ENCODE data around the gene SLC12A5. TPM values are rescaled to one million over a fixed set of nuclear protein-coding genes. Genes with fewer than 3 reads are reported as not detected.

The SLC12A5 gene
- polyA plus RNA-seq, 3 donors, result not detected

- Mint-ChIP-seq H3K4me1 (no peaks in the 10 kb centered on the region), H3K9me3 (peaks cover 0 to 2% (median 0%) of the 10 kb centered on the region in 7 donors), H3K4me3 (no peak overlapping the region), H3K27me3 (ENCODE audit: low read depth in 3 of 3) (peaks cover 11 to 25% (median 24%) of the 10 kb centered on the region in 3 donors), H3K36me3 (no peaks in the 10 kb centered on the region), H3K27ac (no peak overlapping the region)
- no peak for DNase-seq
- Histone ChIP-seq H3K27me3 (ENCODE audit: control insufficient read depth in 2 of 2, insufficient read depth in 2 of 2, low read length in 2 of 2) (no peaks in the 10 kb centered on the region), H3K4me1 (ENCODE audit: control insufficient read depth in 1 of 2, insufficient read depth in 2 of 2, low read length in 2 of 2) (no peaks in the 10 kb centered on the region), H3K79me2 (ENCODE audit: insufficient read depth, low read length) (no peaks in the 10 kb centered on the region), H3K4me2 (replicated peaks; ENCODE audit: extremely low read depth, low read length, poor library complexity, severe bottlenecking) (no peak overlapping the region), H3K9me3 (replicated peaks in 1 of 2; ENCODE audit: control insufficient read depth in 1 of 2, insufficient read depth in 1 of 2, low read length in 2 of 2) (no peaks in the 10 kb centered on the region), H3K4me3 (replicated peaks in 1 of 3; ENCODE audit: low read depth in 2 of 3, low read length in 3 of 3) (no peak overlapping the region), H3K27ac (ENCODE audit: low read depth in 1 of 2, low read length in 2 of 2) (no peak overlapping the region), H3K9ac (ENCODE audit: insufficient read depth, low read length, poor library complexity, severe bottlenecking) (no peak overlapping the region), H4K20me1 (ENCODE audit: insufficient read depth, low read length) (no peaks in the 10 kb centered on the region), H2AFZ (ENCODE audit: insufficient read depth, low read depth, low read length, poor library complexity, severe bottlenecking) (no peak overlapping the region), H3K36me3 (replicated peaks in 1 of 2; ENCODE audit: control insufficient read depth in 1 of 2, insufficient read depth in 2 of 2, low read length in 2 of 2) (no peaks in the 10 kb centered on the region)
- 86% methylated on average over 3 of the region's 6 CpGs for WGBS (ENCODE audit: insufficient coverage)
- TF ChIP-seq CTCF (IDR thresholded peaks at IDR 0.05), result no peak
- intact Hi-C loops (cut with micrococcal nuclease), result no loop called here
These were observed 15.9 kb downstream of the SLC12A5 start for GRCh38 chr20:46044896-46045295.

GRCh38 chr20:46046588-46047310, 17.7 kb downstream of the SLC12A5 start:
- Histone ChIP-seq H3K4me3 (replicated peaks in 1 of 3; ENCODE audit: low read depth in 2 of 3, low read length in 3 of 3) (no peak overlapping the region), H2AFZ (ENCODE audit: insufficient read depth, low read depth, low read length, poor library complexity, severe bottlenecking) (no peak overlapping the region), H3K27ac (ENCODE audit: low read depth in 1 of 2, low read length in 2 of 2) (no peak overlapping the region), H3K79me2 (ENCODE audit: insufficient read depth, low read length) (no peaks in the 10 kb centered on the region), H3K9ac (ENCODE audit: insufficient read depth, low read length, poor library complexity, severe bottlenecking) (no peak overlapping the region), H3K9me3 (replicated peaks in 1 of 2; ENCODE audit: control insufficient read depth in 1 of 2, insufficient read depth in 1 of 2, low read length in 2 of 2) (no peaks in the 10 kb centered on the region), H3K4me1 (ENCODE audit: control insufficient read depth in 1 of 2, insufficient read depth in 2 of 2, low read length in 2 of 2) (no peaks in the 10 kb centered on the region), H4K20me1 (ENCODE audit: insufficient read depth, low read length) (no peaks in the 10 kb centered on the region), H3K4me2 (replicated peaks; ENCODE audit: extremely low read depth, low read length, poor library complexity, severe bottlenecking) (no peak overlapping the region), H3K36me3 (replicated peaks in 1 of 2; ENCODE audit: control insufficient read depth in 1 of 2, insufficient read depth in 2 of 2, low read length in 2 of 2) (no peaks in the 10 kb centered on the region), H3K27me3 (ENCODE audit: control insufficient read depth in 2 of 2, insufficient read depth in 2 of 2, low read length in 2 of 2) (no peaks in the 10 kb centered on the region)
- TF ChIP-seq CTCF (IDR thresholded peaks at IDR 0.05), result no peak
- no peaks in the 10 kb centered on the region for H3K36me3 Mint-ChIP-seq
- H3K4me1 Mint-ChIP-seq, result no peaks in the 10 kb centered on the region
- intact Hi-C loops (cut with micrococcal nuclease), result no loop called here
- H3K27me3 Mint-ChIP-seq (ENCODE audit: low read depth in 3 of 3), result peaks cover 12 to 27% (median 19%) of the 10 kb centered on the region in 3 donors
- no peak overlapping the region for H3K4me3 Mint-ChIP-seq
- DNase-seq, result no peak
- H3K9me3 Mint-ChIP-seq, result peaks cover 0 to under 1% (median 0%) of the 10 kb centered on the region in 7 donors
- 85% methylated on average over 5 of the region's 8 CpGs for WGBS (ENCODE audit: insufficient coverage)
- H3K27ac Mint-ChIP-seq, result no peak overlapping the region

Measured in CD14-positive monocyte (primary cell).